PC-9 (cell line): ENCODE measurements around the gene MSN. TPM values are rescaled to one million over a fixed set of nuclear protein-coding genes. Genes with fewer than 3 reads are reported as not detected.
"Not testable (repeated sequence)": the region's sequence is repeated elsewhere in the genome, so short reads cannot be mapped to it uniquely, and the experiment has no call there.

Experiments
- BruUV-seq: library from RNA; stranded (reverse); fragments of 400-500 nt; replicated peaks from 2 replicates; lab custom pipeline; 2021; lab: Mats Ljungman, UMichigan
- CTCF ChIA-PET: fragments of 300-600 bp; sonication (Branson Sonifier 250); formaldehyde crosslinking; loops from one replicate; lab custom pipeline; 2022; ENCODE audit warnings: antibody characterized with exemption; lab: Charles Lee
- POLR2A ChIA-PET: fragments of 300-600 bp; sonication (Branson Sonifier 250); formaldehyde crosslinking; loops from one replicate; lab custom pipeline; 2022; ENCODE audit warnings: antibody characterized with exemption; ENCODE audit not compliant: unreplicated experiment; lab: Charles Lee
- DNase-seq, 2 experiments: peaks; one replicate each; pipeline versions ENCODE4 v3.0.0 to v3.0.0-alpha.2; 2015 to 2022; ENCODE audit warnings: mixed read lengths in 1 of 2
- H2AFZ ChIP-seq: fragments of 200-600 bp; sonication (generic); 2 replicates; pipeline ENCODE4 v1.8.1; 2017; ENCODE audit warnings: antibody characterized with exemption
- H3F3A ChIP-seq: fragments of 200-600 bp; sonication (generic); 2 replicates; pipeline ENCODE4 v1.8.1; 2017; ENCODE audit warnings: antibody characterized with exemption, mild to moderate bottlenecking, low read depth; ENCODE audit not compliant: insufficient read depth
- H3K27ac ChIP-seq: fragments of 200-600 bp; sonication (generic); 2 replicates; pipeline ENCODE4 v1.6.1; 2016; ENCODE audit warnings: mixed run types
- H3K27me3 ChIP-seq: fragments of 200-600 bp; sonication (generic); 2 replicates; pipeline ENCODE4 v1.6.1; 2016; ENCODE audit warnings: low read depth, mixed run types; ENCODE audit not compliant: insufficient read depth
- H3K36me3 ChIP-seq: fragments of 200-600 bp; sonication (generic); 2 replicates; pipeline ENCODE4 v1.6.1; 2016; ENCODE audit warnings: low read depth, mixed run types
- H3K4me1 ChIP-seq: fragments of 200-600 bp; sonication (generic); replicated peaks from 2 replicates; pipeline ENCODE4 v1.6.1; 2016; ENCODE audit warnings: mixed run types; ENCODE audit not compliant: insufficient read depth
- H3K4me2 ChIP-seq: fragments of 200-600 bp; sonication (generic); 2 replicates; pipeline ENCODE4 v1.6.1; 2017; ENCODE audit warnings: mixed run types
- H3K4me3 ChIP-seq: fragments of 200-600 bp; sonication (generic); 2 replicates; pipeline ENCODE4 v1.6.1; 2016; ENCODE audit warnings: mixed run types
- H3K79me2 ChIP-seq: fragments of 200-600 bp; sonication (generic); 2 replicates; pipeline ENCODE4 v1.6.1; 2017; ENCODE audit warnings: low read depth, mixed run types
- H3K9me2 ChIP-seq: fragments of 200-600 bp; sonication (generic); 2 replicates; pipeline ENCODE4 v1.8.1; 2017; ENCODE audit warnings: mild to moderate bottlenecking; ENCODE audit not compliant: insufficient read depth
- H3K9me3 ChIP-seq: fragments of 200-600 bp; sonication (generic); 2 replicates; pipeline ENCODE4 v1.8.1; 2016; ENCODE audit warnings: low read depth; ENCODE audit not compliant: insufficient read depth
- H4K20me1 ChIP-seq: fragments of 200-600 bp; sonication (generic); 2 replicates; pipeline ENCODE4 v1.8.1; 2017; ENCODE audit not compliant: insufficient read depth
- EZH2 ChIP-seq: fragments of 200-600 bp; sonication (generic); IDR thresholded peaks from 2 replicates; pipeline ENCODE4 v1.8.0; 2017; ENCODE audit warnings: antibody characterized with exemption, low read depth
- intact Hi-C: fragments of 100-400 bp; cut with micrococcal nuclease; formaldehyde crosslinking; loops from one replicate; pipeline ENCODE4 v1.10.0; 2022; ENCODE audit not compliant: unreplicated experiment
- total RNA-seq: library from RNA; stranded (reverse); gene quantifications from 2 replicates; pipeline ENCODE4 v1.2.3, GENCODE V29; 2021
- TF ChIP-seq, protein P1 (sequence below): fragments of 200-600 bp; sonication (generic); conservative IDR thresholded peaks from 2 replicates; pipeline ENCODE4 v1.6.1; 2017; ENCODE audit warnings: mixed run types, antibody characterized with exemption, mild to moderate bottlenecking, moderate library complexity

Gene MSN
- total RNA-seq, 1 experiment from 2014 or later = 235 TPM

DNA sequence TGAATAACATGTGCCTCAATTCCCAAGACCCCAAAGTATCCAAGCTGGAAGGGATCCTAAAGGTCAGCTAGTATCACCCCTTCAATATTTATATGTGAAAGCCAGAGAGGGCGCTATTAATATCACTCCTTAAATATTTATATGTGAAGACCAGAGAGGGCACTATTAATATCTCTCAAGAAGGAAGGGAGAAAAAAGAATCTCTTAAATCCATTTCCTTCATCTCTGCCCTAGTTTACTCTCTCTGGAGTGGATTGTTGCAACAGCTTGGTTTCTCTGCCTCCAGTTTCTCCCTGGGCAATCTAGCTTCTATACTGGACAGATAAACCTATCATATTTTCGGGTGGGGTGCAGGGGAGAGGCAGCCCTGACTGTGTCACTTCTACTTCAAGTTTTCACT is 31.6 kb upstream of the MSN start:
- Histone ChIP-seq H3K9me2 (no peaks in the 10 kb centered on the region), H3K4me3 (no peak overlapping the region), H4K20me1 (no peaks in the 10 kb centered on the region), H3K79me2 (no peaks in the 10 kb centered on the region), H3K4me1 (peaks cover 10% of the 10 kb centered on the region; the same call in 1 of the 2 replicates), H3K36me3 (no peaks in the 10 kb centered on the region), H3F3A (no peaks in the 10 kb centered on the region), H3K27me3 (no peaks in the 10 kb centered on the region), H3K9me3 (no peaks in the 10 kb centered on the region), H2AFZ (no peak overlapping the region), H3K27ac (no peak overlapping the region), H3K4me2 (no peak overlapping the region; the same call in 1 of the 2 replicates)
- DNase-seq = no peak
- BruUV-seq = no TSS peak
- ChIA-PET CTCF (interaction anchor here (0.6 kb wide), 1 partner anchor 139 kb away, joined by 4 read pairs; no protein-coding TSS in a partner anchor), POLR2A (no interaction called here)
- no peak for TF ChIP-seq EZH2
- TF ChIP-seq, protein P1, sequence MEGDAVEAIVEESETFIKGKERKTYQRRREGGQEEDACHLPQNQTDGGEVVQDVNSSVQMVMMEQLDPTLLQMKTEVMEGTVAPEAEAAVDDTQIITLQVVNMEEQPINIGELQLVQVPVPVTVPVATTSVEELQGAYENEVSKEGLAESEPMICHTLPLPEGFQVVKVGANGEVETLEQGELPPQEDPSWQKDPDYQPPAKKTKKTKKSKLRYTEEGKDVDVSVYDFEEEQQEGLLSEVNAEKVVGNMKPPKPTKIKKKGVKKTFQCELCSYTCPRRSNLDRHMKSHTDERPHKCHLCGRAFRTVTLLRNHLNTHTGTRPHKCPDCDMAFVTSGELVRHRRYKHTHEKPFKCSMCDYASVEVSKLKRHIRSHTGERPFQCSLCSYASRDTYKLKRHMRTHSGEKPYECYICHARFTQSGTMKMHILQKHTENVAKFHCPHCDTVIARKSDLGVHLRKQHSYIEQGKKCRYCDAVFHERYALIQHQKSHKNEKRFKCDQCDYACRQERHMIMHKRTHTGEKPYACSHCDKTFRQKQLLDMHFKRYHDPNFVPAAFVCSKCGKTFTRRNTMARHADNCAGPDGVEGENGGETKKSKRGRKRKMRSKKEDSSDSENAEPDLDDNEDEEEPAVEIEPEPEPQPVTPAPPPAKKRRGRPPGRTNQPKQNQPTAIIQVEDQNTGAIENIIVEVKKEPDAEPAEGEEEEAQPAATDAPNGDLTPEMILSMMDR = no peak
- intact Hi-C loops = no loop called here

DNA sequence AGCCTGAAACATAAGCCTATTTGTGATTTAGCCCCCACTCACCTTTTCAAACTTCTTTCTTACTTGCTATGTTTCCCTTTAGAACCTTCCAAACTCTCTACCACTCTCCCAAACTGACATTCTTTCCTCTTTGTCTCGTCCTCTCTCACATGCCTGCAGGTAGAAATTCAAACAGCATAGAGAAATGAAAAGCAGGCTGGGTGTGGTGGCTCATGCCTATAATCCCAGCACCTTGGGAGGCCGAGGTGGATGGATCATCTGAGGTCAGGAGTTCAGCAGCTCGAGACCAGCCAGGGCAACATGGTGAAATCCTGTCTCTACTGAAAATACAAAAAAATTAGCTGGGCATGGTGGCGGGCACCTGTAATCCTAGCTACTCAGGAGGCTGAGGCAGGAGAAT is 31.2 kb upstream of the MSN start:
- H2AFZ ChIP-seq, H3K4me2 ChIP-seq, H3K27ac ChIP-seq, H3K27me3 ChIP-seq, H3K36me3 ChIP-seq, intact Hi-C loops, H3K4me3 ChIP-seq, BruUV-seq, H3K79me2 ChIP-seq, H3F3A ChIP-seq, H4K20me1 ChIP-seq, POLR2A ChIA-PET, H3K9me3 ChIP-seq, DNase-seq, H3K9me2 ChIP-seq, H3K4me1 ChIP-seq: not testable (repeated sequence)
- CTCF ChIA-PET = interaction anchor here (0.6 kb wide), 1 partner anchor 138 kb away, joined by 4 read pairs; no protein-coding TSS in a partner anchor

DNA sequence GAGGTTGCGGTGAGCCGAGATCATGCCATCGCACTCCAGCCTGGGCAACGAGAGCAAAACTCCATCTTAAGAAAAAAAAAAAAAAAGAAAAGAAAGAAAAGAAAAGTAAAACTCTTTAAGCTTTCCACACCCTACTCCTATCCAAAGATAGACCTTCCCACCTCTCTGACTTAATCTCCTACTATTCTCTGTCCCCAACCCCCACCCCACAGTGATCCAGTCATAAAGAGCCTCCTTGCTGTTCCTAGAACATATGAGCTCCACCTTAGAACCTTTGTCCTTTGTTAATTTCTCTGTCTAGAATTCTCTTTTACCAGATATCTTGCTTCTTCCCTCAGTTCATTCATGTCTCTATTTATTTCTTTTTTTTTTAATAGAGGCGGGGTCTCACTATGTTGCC is 30.1 kb upstream of the MSN start:
- intact Hi-C loops = no loop called here
- TF ChIP-seq EZH2 = no peak
- TF ChIP-seq, protein P1 = no peak
- Histone ChIP-seq H4K20me1 (no peaks in the 10 kb centered on the region), H3K27me3 (no peaks in the 10 kb centered on the region), H3K4me3 (no peak overlapping the region), H3K9me3 (no peaks in the 10 kb centered on the region), H3F3A (no peaks in the 10 kb centered on the region), H3K79me2 (no peaks in the 10 kb centered on the region), H3K27ac (no peak overlapping the region), H3K4me2 (no peak overlapping the region), H3K4me1 (peaks cover 12% of the 10 kb centered on the region), H3K36me3 (no peaks in the 10 kb centered on the region), H3K9me2 (no peaks in the 10 kb centered on the region), H2AFZ (no peak overlapping the region)
- no TSS peak for BruUV-seq
- POLR2A ChIA-PET = no interaction called here
- DNase-seq = no peak
- CTCF ChIA-PET = no interaction called here
